Measurements from ENCODE around the gene CHMP2A. TPM values are rescaled to one million over a fixed set of nuclear protein-coding genes. Genes with fewer than 3 reads are reported as not detected.

Gene CHMP2A
- total RNA-seq, 1 experiment from 2014 or later = 109 TPM

DNA sequence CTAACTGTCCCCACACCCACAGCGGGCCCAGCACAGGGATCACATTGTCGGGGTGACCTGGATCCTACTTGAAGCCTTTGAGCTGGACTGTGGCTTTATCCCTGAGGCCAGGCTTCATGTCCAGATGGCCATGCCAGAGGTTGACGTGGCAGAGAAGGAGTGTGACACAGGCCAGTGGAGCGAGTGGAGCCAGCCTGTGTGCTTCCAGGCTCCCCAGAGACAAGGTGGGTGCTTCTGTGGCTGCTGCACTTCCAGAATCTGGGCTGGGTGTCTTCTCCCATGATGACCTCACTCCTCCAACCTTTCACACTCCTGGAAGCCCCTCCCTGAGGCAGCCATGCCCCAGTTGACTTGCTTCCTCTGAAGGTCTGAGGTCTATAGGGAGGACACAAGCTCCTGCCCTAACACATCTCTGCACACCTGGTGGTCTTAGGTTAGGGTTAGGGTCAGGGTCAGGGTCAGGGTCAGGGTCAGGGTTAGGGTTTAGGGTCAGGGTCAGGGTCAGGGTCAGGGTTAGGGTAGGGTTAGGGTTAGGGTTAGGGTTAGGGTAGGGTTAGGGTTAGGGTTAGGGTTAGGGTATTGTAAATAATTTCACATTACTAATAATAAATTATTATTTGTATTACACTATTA is 31.3 kb upstream of the CHMP2A start (continued):
- TF ChIP-seq, protein P1, sequence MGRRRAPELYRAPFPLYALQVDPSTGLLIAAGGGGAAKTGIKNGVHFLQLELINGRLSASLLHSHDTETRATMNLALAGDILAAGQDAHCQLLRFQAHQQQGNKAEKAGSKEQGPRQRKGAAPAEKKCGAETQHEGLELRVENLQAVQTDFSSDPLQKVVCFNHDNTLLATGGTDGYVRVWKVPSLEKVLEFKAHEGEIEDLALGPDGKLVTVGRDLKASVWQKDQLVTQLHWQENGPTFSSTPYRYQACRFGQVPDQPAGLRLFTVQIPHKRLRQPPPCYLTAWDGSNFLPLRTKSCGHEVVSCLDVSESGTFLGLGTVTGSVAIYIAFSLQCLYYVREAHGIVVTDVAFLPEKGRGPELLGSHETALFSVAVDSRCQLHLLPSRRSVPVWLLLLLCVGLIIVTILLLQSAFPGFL (CRISPR knock-in tag; IDR thresholded peaks at IDR 0.05; ENCODE audit: borderline replicate concordance) = no peak

DNA sequence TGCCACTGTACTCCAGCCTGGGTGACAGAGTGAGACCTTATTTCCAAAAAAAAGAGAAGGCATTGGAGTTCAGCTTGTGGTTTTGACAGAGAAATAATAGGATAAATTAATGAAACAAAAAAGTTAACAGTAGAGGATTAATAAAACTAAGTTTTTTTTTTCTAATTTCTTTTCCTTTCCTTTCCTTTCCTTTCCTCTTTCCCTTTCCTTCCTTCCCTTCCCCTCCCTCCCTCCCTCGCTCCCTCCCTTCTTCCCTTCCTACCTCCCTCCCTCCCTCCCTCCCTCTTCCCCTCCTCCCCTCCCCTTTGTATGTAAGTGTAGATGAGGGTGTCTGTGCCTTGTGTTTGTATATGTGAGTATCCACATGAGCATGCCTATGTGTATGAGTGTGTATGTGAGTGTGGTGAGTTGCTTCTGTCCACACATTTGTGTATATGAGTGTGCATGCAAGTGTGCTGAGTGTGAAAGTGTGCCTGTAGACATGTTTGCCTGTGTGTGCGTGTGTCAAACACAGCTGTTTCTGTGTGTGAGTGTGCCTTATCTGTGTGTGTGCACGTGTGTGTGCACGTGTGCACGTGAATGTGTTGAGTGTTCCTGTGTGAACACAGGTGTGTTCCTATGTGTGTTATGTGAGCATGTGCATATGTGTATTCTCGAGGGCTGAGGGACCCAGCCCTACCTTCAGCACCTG is 30.7 kb upstream of the CHMP2A start:
- Mint-ChIP-seq H3K27ac (0 out of 2 replicates have a peak overlapping the region, but pooled peaks have one; percentile 90), H3K27me3 (ENCODE audit: low read depth) (no peaks in the 10 kb centered on the region), H3K4me1 (peaks cover 7% of the 10 kb centered on the region), H3K36me3 (peaks cover 14% of the 10 kb centered on the region), H3K9me3 (no peaks in the 10 kb centered on the region), H3K4me3 (no peak overlapping the region)
- ATAC-seq = no peak
- CTCF ChIA-PET = interaction anchor here (1.2 kb wide), 1 partner anchor 10 kb away, joined by 3 read pairs; no protein-coding TSS in a partner anchor
- POLR2A ChIA-PET = no interaction called here
- no peak for DNase-seq (ENCODE audit: low spot score)
- TF ChIP-seq PRRX2 (CRISPR knock-in tag; IDR thresholded peaks at IDR 0.05) (no peak), GRHL2 (CRISPR knock-in tag; IDR thresholded peaks at IDR 0.05; ENCODE audit: insufficient replicate concordance, severe bottlenecking) (no peak)

DNA sequence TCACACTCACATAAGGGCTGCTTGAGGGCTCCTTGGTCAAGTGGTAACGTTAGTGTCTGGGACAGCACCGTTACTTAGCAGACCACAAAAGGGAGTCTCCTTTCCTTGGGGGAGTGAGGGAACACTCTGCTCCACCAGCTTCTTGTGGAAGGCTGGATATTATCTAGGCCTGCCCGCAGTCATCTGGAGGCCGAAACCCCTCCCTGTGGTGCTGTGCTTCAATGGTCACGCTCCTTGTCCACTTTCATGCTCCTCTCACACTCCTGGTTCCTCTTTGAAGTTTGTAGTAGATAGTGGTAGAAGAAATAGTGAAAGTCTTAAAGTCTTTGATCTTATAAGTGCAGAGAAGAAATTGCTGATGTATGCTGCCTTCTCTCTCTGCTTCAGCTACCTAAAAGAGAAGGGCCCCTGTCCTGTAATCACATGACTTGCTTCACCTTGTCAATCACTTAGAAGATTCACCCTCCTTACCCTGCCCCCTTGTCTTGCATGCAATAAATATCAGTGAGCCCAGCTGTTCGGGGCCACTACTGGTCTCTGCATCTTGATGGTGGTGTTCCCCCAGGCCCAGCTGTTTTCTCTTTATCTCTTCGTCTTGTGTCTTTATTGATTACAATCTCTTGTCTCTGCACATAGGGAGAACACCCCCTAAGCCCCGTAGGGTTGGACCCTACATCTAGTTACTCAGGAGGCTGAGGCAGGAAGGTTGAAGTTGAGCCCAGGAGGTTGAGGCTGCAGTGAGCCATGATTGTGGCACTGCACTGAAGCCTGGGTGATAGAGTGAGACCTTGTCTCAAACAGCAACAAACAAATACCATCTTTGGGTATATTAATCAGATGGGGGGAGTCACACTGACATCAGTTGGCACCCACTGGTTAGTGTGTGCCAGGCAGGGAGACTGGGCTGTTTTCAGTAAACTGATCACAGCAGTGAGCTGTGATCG is 29.9 kb upstream of the CHMP2A start:
- H3K27me3 Mint-ChIP-seq (ENCODE audit: low read depth) = no peaks in the 10 kb centered on the region
- ChIA-PET POLR2A (no interaction called here), CTCF (interaction anchor here (1.2 kb wide), 1 partner anchor 9 kb away, joined by 3 read pairs; no protein-coding TSS in a partner anchor)
- H3K4me1 Mint-ChIP-seq = peaks cover 7% of the 10 kb centered on the region
- no peak overlapping the region for H3K4me3 Mint-ChIP-seq
- DNase-seq (ENCODE audit: low spot score) (no peak), ATAC-seq (no peak)
- H3K36me3 Mint-ChIP-seq = peaks cover 14% of the 10 kb centered on the region
- no peaks in the 10 kb centered on the region for H3K9me3 Mint-ChIP-seq
- H3K27ac Mint-ChIP-seq = peak overlapping the region; percentile 90; the same call in 1 of the 2 replicates
- TF ChIP-seq, protein P2, sequence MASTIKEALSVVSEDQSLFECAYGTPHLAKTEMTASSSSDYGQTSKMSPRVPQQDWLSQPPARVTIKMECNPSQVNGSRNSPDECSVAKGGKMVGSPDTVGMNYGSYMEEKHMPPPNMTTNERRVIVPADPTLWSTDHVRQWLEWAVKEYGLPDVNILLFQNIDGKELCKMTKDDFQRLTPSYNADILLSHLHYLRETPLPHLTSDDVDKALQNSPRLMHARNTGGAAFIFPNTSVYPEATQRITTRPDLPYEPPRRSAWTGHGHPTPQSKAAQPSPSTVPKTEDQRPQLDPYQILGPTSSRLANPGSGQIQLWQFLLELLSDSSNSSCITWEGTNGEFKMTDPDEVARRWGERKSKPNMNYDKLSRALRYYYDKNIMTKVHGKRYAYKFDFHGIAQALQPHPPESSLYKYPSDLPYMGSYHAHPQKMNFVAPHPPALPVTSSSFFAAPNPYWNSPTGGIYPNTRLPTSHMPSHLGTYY (CRISPR knock-in tag; IDR thresholded peaks at IDR 0.05) = no peak
- no peak for TF ChIP-seq CREM (CRISPR knock-in tag; IDR thresholded peaks at IDR 0.05)
- no peak for TF ChIP-seq TEAD1 (CRISPR knock-in tag; IDR thresholded peaks at IDR 0.05)
- TF ChIP-seq, protein P3, sequence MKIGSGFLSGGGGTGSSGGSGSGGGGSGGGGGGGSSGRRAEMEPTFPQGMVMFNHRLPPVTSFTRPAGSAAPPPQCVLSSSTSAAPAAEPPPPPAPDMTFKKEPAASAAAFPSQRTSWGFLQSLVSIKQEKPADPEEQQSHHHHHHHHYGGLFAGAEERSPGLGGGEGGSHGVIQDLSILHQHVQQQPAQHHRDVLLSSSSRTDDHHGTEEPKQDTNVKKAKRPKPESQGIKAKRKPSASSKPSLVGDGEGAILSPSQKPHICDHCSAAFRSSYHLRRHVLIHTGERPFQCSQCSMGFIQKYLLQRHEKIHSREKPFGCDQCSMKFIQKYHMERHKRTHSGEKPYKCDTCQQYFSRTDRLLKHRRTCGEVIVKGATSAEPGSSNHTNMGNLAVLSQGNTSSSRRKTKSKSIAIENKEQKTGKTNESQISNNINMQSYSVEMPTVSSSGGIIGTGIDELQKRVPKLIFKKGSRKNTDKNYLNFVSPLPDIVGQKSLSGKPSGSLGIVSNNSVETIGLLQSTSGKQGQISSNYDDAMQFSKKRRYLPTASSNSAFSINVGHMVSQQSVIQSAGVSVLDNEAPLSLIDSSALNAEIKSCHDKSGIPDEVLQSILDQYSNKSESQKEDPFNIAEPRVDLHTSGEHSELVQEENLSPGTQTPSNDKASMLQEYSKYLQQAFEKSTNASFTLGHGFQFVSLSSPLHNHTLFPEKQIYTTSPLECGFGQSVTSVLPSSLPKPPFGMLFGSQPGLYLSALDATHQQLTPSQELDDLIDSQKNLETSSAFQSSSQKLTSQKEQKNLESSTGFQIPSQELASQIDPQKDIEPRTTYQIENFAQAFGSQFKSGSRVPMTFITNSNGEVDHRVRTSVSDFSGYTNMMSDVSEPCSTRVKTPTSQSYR (CRISPR knock-in tag; IDR thresholded peaks at IDR 0.05) = no peak
- TF ChIP-seq ZBTB21 (CRISPR knock-in tag; IDR thresholded peaks at IDR 0.05; ENCODE audit: borderline replicate concordance) = no peak
- no peak for TF ChIP-seq MYBL2 (CRISPR knock-in tag; IDR thresholded peaks at IDR 0.05)
- TF ChIP-seq ZNF416 (CRISPR knock-in tag; IDR thresholded peaks at IDR 0.05) = no peak
- no peak for TF ChIP-seq CBFB (CRISPR knock-in tag; IDR thresholded peaks at IDR 0.05; ENCODE audit: low read depth)
- no peak for TF ChIP-seq FOXJ3 (CRISPR knock-in tag; IDR thresholded peaks at IDR 0.05; ENCODE audit: borderline replicate concordance)
- TF ChIP-seq, protein P1 (CRISPR knock-in tag; IDR thresholded peaks at IDR 0.05; ENCODE audit: borderline replicate concordance) = no peak
- TF ChIP-seq, protein P4, sequence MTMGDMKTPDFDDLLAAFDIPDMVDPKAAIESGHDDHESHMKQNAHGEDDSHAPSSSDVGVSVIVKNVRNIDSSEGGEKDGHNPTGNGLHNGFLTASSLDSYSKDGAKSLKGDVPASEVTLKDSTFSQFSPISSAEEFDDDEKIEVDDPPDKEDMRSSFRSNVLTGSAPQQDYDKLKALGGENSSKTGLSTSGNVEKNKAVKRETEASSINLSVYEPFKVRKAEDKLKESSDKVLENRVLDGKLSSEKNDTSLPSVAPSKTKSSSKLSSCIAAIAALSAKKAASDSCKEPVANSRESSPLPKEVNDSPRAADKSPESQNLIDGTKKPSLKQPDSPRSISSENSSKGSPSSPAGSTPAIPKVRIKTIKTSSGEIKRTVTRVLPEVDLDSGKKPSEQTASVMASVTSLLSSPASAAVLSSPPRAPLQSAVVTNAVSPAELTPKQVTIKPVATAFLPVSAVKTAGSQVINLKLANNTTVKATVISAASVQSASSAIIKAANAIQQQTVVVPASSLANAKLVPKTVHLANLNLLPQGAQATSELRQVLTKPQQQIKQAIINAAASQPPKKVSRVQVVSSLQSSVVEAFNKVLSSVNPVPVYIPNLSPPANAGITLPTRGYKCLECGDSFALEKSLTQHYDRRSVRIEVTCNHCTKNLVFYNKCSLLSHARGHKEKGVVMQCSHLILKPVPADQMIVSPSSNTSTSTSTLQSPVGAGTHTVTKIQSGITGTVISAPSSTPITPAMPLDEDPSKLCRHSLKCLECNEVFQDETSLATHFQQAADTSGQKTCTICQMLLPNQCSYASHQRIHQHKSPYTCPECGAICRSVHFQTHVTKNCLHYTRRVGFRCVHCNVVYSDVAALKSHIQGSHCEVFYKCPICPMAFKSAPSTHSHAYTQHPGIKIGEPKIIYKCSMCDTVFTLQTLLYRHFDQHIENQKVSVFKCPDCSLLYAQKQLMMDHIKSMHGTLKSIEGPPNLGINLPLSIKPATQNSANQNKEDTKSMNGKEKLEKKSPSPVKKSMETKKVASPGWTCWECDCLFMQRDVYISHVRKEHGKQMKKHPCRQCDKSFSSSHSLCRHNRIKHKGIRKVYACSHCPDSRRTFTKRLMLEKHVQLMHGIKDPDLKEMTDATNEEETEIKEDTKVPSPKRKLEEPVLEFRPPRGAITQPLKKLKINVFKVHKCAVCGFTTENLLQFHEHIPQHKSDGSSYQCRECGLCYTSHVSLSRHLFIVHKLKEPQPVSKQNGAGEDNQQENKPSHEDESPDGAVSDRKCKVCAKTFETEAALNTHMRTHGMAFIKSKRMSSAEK (CRISPR knock-in tag; IDR thresholded peaks at IDR 0.05; ENCODE audit: borderline replicate concordance) = no peak
- TF ChIP-seq NR2C2 (CRISPR knock-in tag; IDR thresholded peaks at IDR 0.05) = no peak
- TF ChIP-seq NR1H2 (CRISPR knock-in tag; IDR thresholded peaks at IDR 0.05) = no peak
- TF ChIP-seq SP1 (CRISPR knock-in tag; conservative IDR thresholded peaks at IDR 0.05) = no peak
- TF ChIP-seq, protein P5, sequence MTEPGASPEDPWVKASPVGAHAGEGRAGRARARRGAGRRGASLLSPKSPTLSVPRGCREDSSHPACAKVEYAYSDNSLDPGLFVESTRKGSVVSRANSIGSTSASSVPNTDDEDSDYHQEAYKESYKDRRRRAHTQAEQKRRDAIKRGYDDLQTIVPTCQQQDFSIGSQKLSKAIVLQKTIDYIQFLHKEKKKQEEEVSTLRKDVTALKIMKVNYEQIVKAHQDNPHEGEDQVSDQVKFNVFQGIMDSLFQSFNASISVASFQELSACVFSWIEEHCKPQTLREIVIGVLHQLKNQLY (CRISPR knock-in tag; IDR thresholded peaks at IDR 0.05) = no peak
